Endodermal cell (in vitro differentiated cells): ENCODE data around the gene RBM47. TPM values are rescaled to one million over a fixed set of nuclear protein-coding genes. Genes with fewer than 3 reads are reported as not detected.

ENCODE experiments used
- DNase-seq: peaks from one replicate; pipeline ENCODE4 v3.0.0-alpha.2; 2017
- H3K27ac ChIP-seq: 2 replicates; pipeline ENCODE4 v1.5.1; 2013; ENCODE audit warnings: mild to moderate bottlenecking, low read depth, low read length, moderate library complexity
- H3K27me3 ChIP-seq: 2 replicates; pipeline ENCODE4 v1.6.1; 2013; ENCODE audit warnings: mild to moderate bottlenecking, low read length, moderate library complexity; ENCODE audit not compliant: insufficient read depth, control insufficient read depth, poor library complexity, severe bottlenecking
- H3K36me3 ChIP-seq: 2 replicates; pipeline ENCODE4 v1.7.0; 2013; ENCODE audit warnings: mild to moderate bottlenecking, low read length, moderate library complexity; ENCODE audit not compliant: control insufficient read depth, insufficient read depth
- H3K4me1 ChIP-seq: one replicate; pipeline ENCODE4 v1.7.0; 2013; ENCODE audit warnings: low read length; ENCODE audit not compliant: control insufficient read depth, insufficient read depth
- H3K4me3 ChIP-seq: 2 replicates; pipeline ENCODE4 v1.5.1; 2013; ENCODE audit warnings: mild to moderate bottlenecking, low read length, moderate library complexity
- H3K9ac ChIP-seq: 2 replicates; pipeline ENCODE4 v1.6.1; 2013; ENCODE audit warnings: mild to moderate bottlenecking, low read length, moderate library complexity; ENCODE audit not compliant: poor library complexity, severe bottlenecking; ENCODE audit errors: extremely low read depth
- H3K9me3 ChIP-seq: 2 replicates; pipeline ENCODE4 v1.6.1; 2013; ENCODE audit warnings: mild to moderate bottlenecking, low read length, moderate library complexity; ENCODE audit not compliant: control insufficient read depth
- H3K27ac Mint-ChIP-seq: 2 replicates; pipeline ENCODE4 v1.8.0; 2020; ENCODE audit warnings: mixed read lengths
- H3K27me3 Mint-ChIP-seq: 2 replicates; pipeline ENCODE4 v1.8.0; 2021; ENCODE audit warnings: mild to moderate bottlenecking, mixed read lengths; ENCODE audit not compliant: insufficient read depth
- H3K36me3 Mint-ChIP-seq: 2 replicates; pipeline ENCODE4 v1.8.0; 2020; ENCODE audit warnings: low read depth, mixed read lengths
- H3K4me1 Mint-ChIP-seq: 2 replicates; pipeline ENCODE4 v1.8.0; 2020; ENCODE audit warnings: mixed read lengths
- H3K4me3 Mint-ChIP-seq: 2 replicates; pipeline ENCODE4 v1.8.0; 2020; ENCODE audit warnings: mild to moderate bottlenecking, moderate library complexity, mixed read lengths
- H3K9me3 Mint-ChIP-seq: 2 replicates; pipeline ENCODE4 v1.8.0; 2020; ENCODE audit warnings: mild to moderate bottlenecking, mixed read lengths
- WGBS, 2 experiments: methylation state at CpG; one replicate each; pipeline versions ENCODE4 v1.1.5 to v1.1.7; 2013; ENCODE audit warnings: missing lambda C conversion rate in 2 of 2, mixed read lengths in 1 of 2; ENCODE audit not compliant: insufficient coverage in 1 of 2, insufficient read length in 1 of 2; 5-methylcytosine and 5-hydroxymethylcytosine counted together
- total RNA-seq, 2 donors: library from RNA; stranded (reverse); fragmentation: NEBNext Ultra II Directional in 1 of 2; extraction: Animal tissue kit (Norgen Biotek cat#: 25700) in 1 of 2; gene quantifications; 2 replicates in 1 of 2; 3 replicates in 1 of 2; pipeline ENCODE4 v1.2.1, GENCODE V29; 2021
- TF ChIP-seq, protein P1 (sequence below): fragments of 200-600 bp; sonication (generic); conservative IDR thresholded peaks from 2 replicates; pipeline ENCODE4 v1.5.0; 2021; ENCODE audit warnings: antibody characterized with exemption, mild to moderate bottlenecking

Gene RBM47
- total RNA-seq, 2 donors from 2014 or later: 71.7 to 90.6 TPM

DNA sequence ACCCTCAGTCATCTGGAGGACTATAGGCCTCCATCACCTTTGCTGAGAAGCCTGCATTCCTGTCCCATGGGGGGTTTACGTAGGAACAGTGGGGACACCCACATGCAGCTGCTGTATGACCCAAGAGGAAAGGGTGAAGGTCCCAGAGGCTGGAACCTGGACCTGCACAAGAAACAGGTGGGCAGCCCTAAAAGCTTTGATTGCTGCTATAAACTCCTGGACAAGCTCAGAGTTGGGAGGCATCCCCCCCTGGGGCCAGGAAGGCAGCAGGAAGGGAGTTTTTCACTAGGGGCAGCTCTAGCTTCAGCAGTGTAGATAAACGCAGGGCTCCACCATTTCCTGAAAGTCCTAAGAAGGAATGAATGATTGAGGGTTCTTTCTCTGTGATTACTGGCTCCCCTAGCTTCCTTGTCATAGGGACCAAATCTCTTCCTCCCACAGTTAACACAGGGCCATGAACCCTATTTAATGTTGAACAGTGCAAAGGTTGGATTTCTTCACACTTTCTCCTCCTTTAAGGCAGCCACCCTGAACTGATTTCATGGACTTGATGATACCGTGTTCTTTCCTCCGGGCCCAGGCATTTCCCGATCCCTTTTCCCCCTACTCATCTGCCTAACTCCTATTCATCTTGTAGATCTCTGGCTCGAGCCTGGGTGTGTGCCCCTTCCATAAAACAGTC lies 210.3 kb downstream of the RBM47 start:
- no peak overlapping the region for H3K27ac ChIP-seq
- Mint-ChIP-seq H3K36me3 (peaks cover 22% of the 10 kb centered on the region), H3K9me3 (peaks cover 12% of the 10 kb centered on the region), H3K4me1 (peaks cover 11% of the 10 kb centered on the region), H3K27ac (peak overlapping the region; percentile 44), H3K4me3 (no peak overlapping the region), H3K27me3 (no peaks in the 10 kb centered on the region)
- TF ChIP-seq, protein P1, sequence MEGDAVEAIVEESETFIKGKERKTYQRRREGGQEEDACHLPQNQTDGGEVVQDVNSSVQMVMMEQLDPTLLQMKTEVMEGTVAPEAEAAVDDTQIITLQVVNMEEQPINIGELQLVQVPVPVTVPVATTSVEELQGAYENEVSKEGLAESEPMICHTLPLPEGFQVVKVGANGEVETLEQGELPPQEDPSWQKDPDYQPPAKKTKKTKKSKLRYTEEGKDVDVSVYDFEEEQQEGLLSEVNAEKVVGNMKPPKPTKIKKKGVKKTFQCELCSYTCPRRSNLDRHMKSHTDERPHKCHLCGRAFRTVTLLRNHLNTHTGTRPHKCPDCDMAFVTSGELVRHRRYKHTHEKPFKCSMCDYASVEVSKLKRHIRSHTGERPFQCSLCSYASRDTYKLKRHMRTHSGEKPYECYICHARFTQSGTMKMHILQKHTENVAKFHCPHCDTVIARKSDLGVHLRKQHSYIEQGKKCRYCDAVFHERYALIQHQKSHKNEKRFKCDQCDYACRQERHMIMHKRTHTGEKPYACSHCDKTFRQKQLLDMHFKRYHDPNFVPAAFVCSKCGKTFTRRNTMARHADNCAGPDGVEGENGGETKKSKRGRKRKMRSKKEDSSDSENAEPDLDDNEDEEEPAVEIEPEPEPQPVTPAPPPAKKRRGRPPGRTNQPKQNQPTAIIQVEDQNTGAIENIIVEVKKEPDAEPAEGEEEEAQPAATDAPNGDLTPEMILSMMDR: no peak
- no peak overlapping the region for H3K9ac ChIP-seq
- H3K36me3 ChIP-seq: peaks cover 15% of the 10 kb centered on the region
- no peaks in the 10 kb centered on the region for H3K27me3 ChIP-seq
- no peak overlapping the region for H3K4me3 ChIP-seq
- H3K4me1 ChIP-seq: no peaks in the 10 kb centered on the region
- DNase-seq: no peak
- H3K9me3 ChIP-seq: peaks cover 9% of the 10 kb centered on the region
- 61 to 73% methylated on average over 4 to 6 of the region's 6 CpGs for WGBS, 2 experiments

DNA sequence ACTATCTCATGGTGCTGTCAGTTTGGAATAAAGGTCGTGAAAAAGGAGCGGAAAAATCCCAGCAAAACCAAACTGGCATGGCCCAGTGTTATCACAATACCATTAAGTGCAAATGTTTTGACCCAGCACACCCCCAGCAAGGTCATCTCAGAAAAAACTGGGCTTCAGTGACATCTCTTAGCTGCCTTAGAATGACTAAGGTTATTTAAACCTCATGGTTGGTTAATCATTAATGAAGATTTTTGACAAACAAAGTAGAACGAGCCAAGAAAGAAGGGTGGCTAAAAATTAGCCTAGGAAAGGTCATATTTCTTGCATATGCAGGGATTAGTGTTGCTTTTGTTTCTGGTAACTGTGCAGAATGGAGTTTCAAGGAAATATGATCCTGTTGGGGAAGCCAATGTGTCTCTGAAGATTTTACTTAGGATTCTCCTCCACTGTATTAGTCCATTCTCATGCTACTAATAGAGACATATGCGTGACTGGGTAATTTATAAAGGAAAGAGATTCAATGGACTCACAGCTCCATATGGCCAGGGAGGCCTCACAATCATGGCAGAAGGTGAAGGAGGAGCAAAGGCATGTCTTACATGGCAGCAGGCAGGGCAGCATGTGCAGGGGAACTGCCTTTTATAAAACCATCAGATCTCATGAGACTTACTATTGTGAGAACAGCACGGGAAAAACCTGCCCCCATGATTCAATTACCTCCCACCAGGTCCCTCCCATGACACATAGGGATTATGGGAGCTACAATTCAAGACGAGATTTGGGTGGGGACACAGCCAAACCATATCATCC lies 211.0 kb downstream of the RBM47 start:
- Mint-ChIP-seq H3K4me1 (peaks cover 10% of the 10 kb centered on the region), H3K36me3 (peaks cover 20% of the 10 kb centered on the region), H3K4me3 (no peak overlapping the region), H3K27ac (peak overlapping the region; percentile 24), H3K27me3 (no peaks in the 10 kb centered on the region), H3K9me3 (peaks cover 12% of the 10 kb centered on the region)
- TF ChIP-seq, protein P1: no peak
- 60 to 79% methylated on average over 3 to 6 of the region's 6 CpGs for WGBS, 2 experiments
- no peak for DNase-seq
- H3K4me1 ChIP-seq: no peaks in the 10 kb centered on the region
- peaks cover 15% of the 10 kb centered on the region for H3K36me3 ChIP-seq
- H3K27ac ChIP-seq: no peak overlapping the region
- peak overlapping the region; percentile 30 for H3K4me3 ChIP-seq
- H3K9me3 ChIP-seq: peaks cover 9% of the 10 kb centered on the region
- no peaks in the 10 kb centered on the region for H3K27me3 ChIP-seq
- no peak overlapping the region for H3K9ac ChIP-seq

DNA sequence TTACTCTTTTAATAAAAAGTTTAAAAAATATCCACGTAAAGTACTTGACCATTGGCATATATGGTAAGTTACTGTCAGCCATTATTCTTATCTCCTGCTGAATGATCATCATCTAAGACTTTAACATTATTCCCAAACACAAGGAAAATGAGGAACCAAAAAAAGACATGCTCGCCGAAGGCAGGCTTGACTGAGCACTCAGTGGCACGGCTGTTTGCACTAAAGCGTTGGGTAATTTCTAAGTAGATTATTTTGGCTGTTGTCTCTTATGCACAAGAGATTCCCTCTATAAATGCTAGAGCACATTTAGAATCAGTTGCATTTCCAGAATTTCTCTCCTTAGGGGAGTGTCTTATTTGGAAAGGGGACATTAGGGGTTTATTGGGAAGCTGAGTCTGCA lies 211.7 kb downstream of the RBM47 start:
- Mint-ChIP-seq H3K4me3 (no peak overlapping the region), H3K36me3 (peaks cover 19% of the 10 kb centered on the region), H3K4me1 (peaks cover 9% of the 10 kb centered on the region), H3K27ac (peak overlapping the region; percentile 24), H3K27me3 (no peaks in the 10 kb centered on the region), H3K9me3 (peaks cover 12% of the 10 kb centered on the region)
- DNase-seq: no peak
- Histone ChIP-seq H3K27ac (no peak overlapping the region), H3K36me3 (peaks cover 13% of the 10 kb centered on the region), H3K9me3 (peaks cover 9% of the 10 kb centered on the region), H3K4me1 (no peaks in the 10 kb centered on the region), H3K4me3 (no peak overlapping the region), H3K27me3 (no peaks in the 10 kb centered on the region), H3K9ac (no peak overlapping the region)
- WGBS, 2 experiments: 98 to 100% methylated on average over 2 to 5 of the region's 5 CpGs
- TF ChIP-seq, protein P1: no peak
